Hepatocyte (in vitro differentiated cells): ENCODE measurements around the gene PCDH7.

ENCODE experiments used
- CTCF ChIP-seq: fragments of 200-600 bp; sonication (generic); IDR thresholded peaks from 2 replicates; pipeline ENCODE4 v1.5.1; 2016; ENCODE audit warnings: antibody characterized with exemption, mild to moderate bottlenecking; ENCODE audit not compliant: poor library complexity
- EZH2 ChIP-seq: fragments of 200-600 bp; sonication (generic); IDR thresholded peaks from 2 replicates; pipeline ENCODE4 v1.6.1; 2016; ENCODE audit warnings: antibody characterized with exemption, mild to moderate bottlenecking, borderline replicate concordance
- EZH2phosphoT487 ChIP-seq: fragments of 200-600 bp; sonication (generic); IDR thresholded peaks from one replicate; pipeline ENCODE4 v1.6.1; 2018; ENCODE audit warnings: antibody characterized with exemption, mild to moderate bottlenecking, low read depth, moderate library complexity; ENCODE audit not compliant: unreplicated experiment, severe bottlenecking

- TF ChIP-seq EZH2phosphoT487 (no peak), CTCF (no peak), EZH2 (no peak)
Observed at GRCh38 chr4:30720021-30720660, at the start of gene PCDH7.
